Mucosa of descending colon (tissue), 3 donors: ENCODE measurements around the gene CIROP. TPM values are rescaled to one million over a fixed set of nuclear protein-coding genes. Genes with fewer than 3 reads are reported as not detected.

Experiments
- ATAC-seq: fragments of 200-7000 bp; cut with Tn5 transposase; one replicate; pipeline ENCODE4 v1.9.1; 2020; ENCODE audit warnings: mild to moderate bottlenecking, moderate library complexity
- DNase-seq, 3 donors: peaks; one replicate each; pipeline ENCODE4 v3.0.0-alpha.2; 2020
- H3K36me3 ChIP-seq: fragments of 200-600 bp; one replicate; pipeline ENCODE4 v1.8.0; 2021; ENCODE audit warnings: low read depth, mild to moderate bottlenecking
- H3K4me1 ChIP-seq: fragments of 200-600 bp; one replicate; pipeline ENCODE4 v1.8.0; 2021; ENCODE audit warnings: low read depth, mild to moderate bottlenecking
- H3K4me3 ChIP-seq: fragments of 200-600 bp; one replicate; pipeline ENCODE4 v1.8.0; 2021; ENCODE audit warnings: mild to moderate bottlenecking
- H3K9me3 ChIP-seq: fragments of 200-600 bp; one replicate; pipeline ENCODE4 v1.8.0; 2021; ENCODE audit warnings: mild to moderate bottlenecking
- CTCF ChIP-seq: fragments of 200-600 bp; IDR thresholded peaks from one replicate; pipeline ENCODE4 v1.8.0; 2022; ENCODE audit warnings: antibody characterized with exemption, mild to moderate bottlenecking
- intact Hi-C, 2 donors: fragments of 100-400 bp; cut with DNase I in 1 of 2; cut with micrococcal nuclease in 1 of 2; formaldehyde crosslinking; loops; one replicate each; pipeline versions ENCODE4 v1.11.0 to v1.11.1; 2022; cut with DNase I, micrococcal nuclease
- total RNA-seq, 3 donors: library from RNA; stranded (reverse); fragmentation: NEBNext Ultra II Directional in 2 of 3; extraction: Animal tissue kit (Norgen Biotek cat#: 25700) in 2 of 3; gene quantifications; one replicate each; pipeline versions ENCODE4 v1.2.1 to v1.2.4, GENCODE V29; 2021 to 2023
- donor health status: DM: no; HTN: no; CAD: no; lungs with moderate emphysema.
- donor health status: DM: no; HTN: no; CAD: no.
- donor health status: DM: no; HTN: yes; CAD: no.

The CIROP gene
- total RNA-seq, 3 donors from 2014 or later = 0.13 TPM; not detected in 2

- no peak for TF ChIP-seq CTCF
- peaks cover 18% of the 10 kb centered on the region for H3K36me3 ChIP-seq
- H3K9me3 ChIP-seq = no peaks in the 10 kb centered on the region
- no peak for ATAC-seq
- intact Hi-C loops = no loop called here
- peaks cover 12% of the 10 kb centered on the region for H3K4me1 ChIP-seq
- H3K4me3 ChIP-seq = no peak overlapping the region
- no peak for DNase-seq
Measured at GRCh38 chr14:23060536-23061260, 44.1 kb downstream of the CIROP start.

- no peak for ATAC-seq
- H3K9me3 ChIP-seq = no peaks in the 10 kb centered on the region
- H3K36me3 ChIP-seq = peaks cover 18% of the 10 kb centered on the region
- no peak for TF ChIP-seq CTCF
- DNase-seq = peak in 1 of 3 donors; percentile 54
- H3K4me1 ChIP-seq = peaks cover 12% of the 10 kb centered on the region
- H3K4me3 ChIP-seq = no peak overlapping the region
- intact Hi-C loops = loop anchor here (1.0 to 5.0 kb wide), 2 partner anchors 72 to 73 kb away; no protein-coding TSS in a partner anchor
Measured at GRCh38 chr14:23058654-23059504, 45.9 kb downstream of the CIROP start.

GRCh38 chr14:23057757-23058653, 46.8 kb downstream of the CIROP start:
- peak; percentile 91 to 94 (median 93) for DNase-seq
- H3K4me3 ChIP-seq = peak overlapping the region; percentile 48
- peak; percentile 88 for ATAC-seq
- H3K4me1 ChIP-seq = peaks cover 12% of the 10 kb centered on the region
- TF ChIP-seq CTCF = peak; percentile 88
- H3K36me3 ChIP-seq = peaks cover 14% of the 10 kb centered on the region
- intact Hi-C loops = loop anchor here (1.0 to 5.0 kb wide), 2 partner anchors 71 to 72 kb away; no protein-coding TSS in a partner anchor
- H3K9me3 ChIP-seq = no peaks in the 10 kb centered on the region

GRCh38 chr14:23056956-23057756, 47.6 kb downstream of the CIROP start, which contains the start of gene CDH24:
Gene CDH24 (minus strand): TSS chr14:23057520. CDS start chr14:23055733, 1,787 bp downstream.
- peak within 1 kb of the TSS; percentile 48 for H3K4me3 ChIP-seq
- peaks cover 9% of the 10 kb centered on the region for H3K36me3 ChIP-seq
- ATAC-seq (peak; percentile 76), DNase-seq (peak; percentile 79 to 86 (median 83))
- intact Hi-C loops = loop anchor here in 1 of 2 donors (5.0 kb wide), 1 partner anchor 70 kb away; no protein-coding TSS in a partner anchor
- no peak for TF ChIP-seq CTCF
- no peaks in the 10 kb centered on the region for H3K9me3 ChIP-seq
- peaks cover 12% of the 10 kb centered on the region for H3K4me1 ChIP-seq
